Cardiac muscle cell (in vitro differentiated cells and primary cell): ENCODE results near the gene MVP. TPM values are rescaled to one million over a fixed set of nuclear protein-coding genes. Genes with fewer than 3 reads are reported as not detected.

Experiments used
- DNase-seq, 2 donors: peaks; one replicate each; pipeline versions ENCODE4 v3.0.0 to v3.0.0-alpha.2; 2010 to 2017; ENCODE audit warnings: low read depth in 1 of 2, low spot score in 1 of 2
- H3K27ac ChIP-seq: fragments of 200-600 bp; sonication (generic); 2 replicates; pipeline ENCODE4 v1.5.1; 2016
- H3K27me3 ChIP-seq: fragments of 200-600 bp; sonication (generic); 2 replicates; pipeline ENCODE4 v1.6.0; 2016; ENCODE audit warnings: control low read depth
- H3K36me3 ChIP-seq: fragments of 200-600 bp; sonication (generic); 2 replicates; pipeline ENCODE4 v1.5.1; 2016; ENCODE audit warnings: control low read depth
- H3K4me1 ChIP-seq: fragments of 200-600 bp; sonication (generic); 2 replicates; pipeline ENCODE4 v1.8.1; 2017; ENCODE audit warnings: low read depth, mild to moderate bottlenecking, mixed run types
- H3K4me3 ChIP-seq: fragments of 200-600 bp; sonication (generic); 2 replicates; pipeline ENCODE4 v1.5.1; 2016; ENCODE audit warnings: mild to moderate bottlenecking
- H3K9me3 ChIP-seq: fragments of 200-600 bp; sonication (generic); 2 replicates; pipeline ENCODE4 v1.5.1; 2017; ENCODE audit warnings: low read depth, mild to moderate bottlenecking, control low read depth
- CTCF ChIP-seq: IDR thresholded peaks from 2 replicates; pipeline ENCODE4 v1.5.1; 2012; ENCODE audit warnings: low read depth, mild to moderate bottlenecking, low read length
- polyA plus RNA-seq: library from polyadenylated mRNA; unstranded; fragments of >200 nt; fragmentation: Nextera tagmentation; extraction: Ambion mirVana; gene quantifications from 2 replicates; pipeline ENCODE4 v1.2.1, GENCODE V29; 2016
- total RNA-seq: library from RNA; depleted of rRNA; stranded (reverse); fragments of >200 nt; gene quantifications from 2 replicates; pipeline ENCODE4 v1.2.3, GENCODE V29; 2016

MVP gene
- total and polyA plus RNA-seq, 2 experiments from 2014 or later, result 9.3 to 25.0 TPM

GRCh38 chr16:29814592-29814991 is 5.7 kb upstream of the MVP start:
- Histone ChIP-seq H3K9me3 (no peaks in the 10 kb centered on the region), H3K36me3 (peaks cover 12% of the 10 kb centered on the region), H3K27ac (no peak overlapping the region), H3K4me1 (peaks cover 24% of the 10 kb centered on the region), H3K27me3 (no peaks in the 10 kb centered on the region), H3K4me3 (no peak overlapping the region)
- DNase-seq, result no peak
- TF ChIP-seq CTCF, result no peak

- peaks cover 13% of the 10 kb centered on the region for H3K36me3 ChIP-seq
- peak overlapping the region; percentile 92 for H3K4me3 ChIP-seq
- TF ChIP-seq CTCF, result no peak
- H3K27ac ChIP-seq, result peak overlapping the region; percentile 5
- H3K4me1 ChIP-seq, result peaks cover 21% of the 10 kb centered on the region
- H3K9me3 ChIP-seq, result no peaks in the 10 kb centered on the region
- DNase-seq, result peak in 1 of 2 donors; percentile 23
- H3K27me3 ChIP-seq, result no peaks in the 10 kb centered on the region
Measured at GRCh38 chr16:29815032-29815721, 5.1 kb upstream of the MVP start.

GRCh38 chr16:29815793-29816693 is 4.2 kb upstream of the MVP start, which contains the start of gene PAGR1:
Gene PAGR1, plus strand, starts transcription at chr16:29816152. Its CDS starts 374 bp downstream, at chr16:29816526.
- peak; percentile 90 for TF ChIP-seq CTCF
- Histone ChIP-seq H3K27me3 (no peaks in the 10 kb centered on the region), H3K27ac (peak within 1 kb of the TSS; percentile 84), H3K9me3 (no peaks in the 10 kb centered on the region), H3K36me3 (peaks cover 12% of the 10 kb centered on the region), H3K4me1 (peaks cover 12% of the 10 kb centered on the region), H3K4me3 (peak within 1 kb of the TSS; percentile 92)
- DNase-seq, result peak; percentile 99 to 100

DNA sequence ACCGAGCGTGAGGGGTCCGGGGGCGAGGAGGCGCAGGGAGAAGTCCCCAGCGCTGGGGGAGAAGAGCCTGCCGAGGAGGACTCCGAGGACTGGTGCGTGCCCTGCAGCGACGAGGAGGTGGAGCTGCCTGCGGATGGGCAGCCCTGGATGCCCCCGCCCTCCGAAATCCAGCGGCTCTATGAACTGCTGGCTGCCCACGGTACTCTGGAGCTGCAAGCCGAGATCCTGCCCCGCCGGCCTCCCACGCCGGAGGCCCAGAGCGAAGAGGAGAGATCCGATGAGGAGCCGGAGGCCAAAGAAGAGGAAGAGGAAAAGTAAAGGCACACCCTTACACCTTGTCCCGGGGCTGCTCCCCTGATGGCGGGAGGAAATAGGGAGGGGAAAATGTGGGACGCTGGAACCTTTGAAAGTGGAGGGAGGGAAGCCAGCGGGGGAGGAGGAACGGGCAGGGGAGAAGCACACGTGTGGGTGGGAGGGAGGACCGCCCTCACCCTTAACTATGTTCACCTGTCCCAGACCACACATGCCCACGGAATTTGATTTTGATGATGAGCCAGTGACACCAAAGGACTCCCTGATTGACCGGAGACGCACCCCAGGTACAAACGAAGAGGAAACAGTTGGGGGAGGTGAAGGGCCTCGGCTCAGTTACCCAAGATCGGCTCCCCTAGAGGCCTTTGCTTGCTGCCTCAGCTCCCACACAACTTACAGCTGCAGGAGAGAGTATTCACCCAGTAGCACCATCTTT is 3.4 kb upstream of the MVP start:
- peak overlapping the region; percentile 92 for H3K4me3 ChIP-seq
- peaks cover 12% of the 10 kb centered on the region for H3K4me1 ChIP-seq
- TF ChIP-seq CTCF, result no peak
- H3K27me3 ChIP-seq, result no peaks in the 10 kb centered on the region
- H3K27ac ChIP-seq, result peak overlapping the region; percentile 84
- H3K36me3 ChIP-seq, result peaks cover 12% of the 10 kb centered on the region
- H3K9me3 ChIP-seq, result no peaks in the 10 kb centered on the region
- DNase-seq, result peak; percentile 73 to 78

GRCh38 chr16:29818082-29818481 is 2.2 kb upstream of the MVP start:
- no peak overlapping the region for H3K27ac ChIP-seq

More at GRCh38 chr16:29818082-29818481, 2.2 kb upstream of the MVP start:
- no peak for DNase-seq
- H3K27me3 ChIP-seq, result no peaks in the 10 kb centered on the region
- H3K4me3 ChIP-seq, result no peak overlapping the region
- peaks cover 12% of the 10 kb centered on the region for H3K36me3 ChIP-seq
- H3K9me3 ChIP-seq, result no peaks in the 10 kb centered on the region
- H3K4me1 ChIP-seq, result peaks cover 12% of the 10 kb centered on the region
- TF ChIP-seq CTCF, result no peak
